HUDEP-2 (cell line): ENCODE data around the gene PTPRG.

Experiments
- DNase-seq, 76 experiments: peaks; one replicate each; lab custom pipeline; 2025; ENCODE audit not compliant: unreplicated experiment in 76 of 76; lab: John Stamatoyannopoulos, UW

The PTPRG gene

GRCh38 chr3:61903931-61904657 lies 342.7 kb downstream of the PTPRG start:
- DNase-seq, result no peak

GRCh38 chr3:61907210-61907795 lies 345.9 kb downstream of the PTPRG start:
- no peak for DNase-seq

- DNase-seq, result no peak
Measured at GRCh38 chr3:61908382-61908781, 347.0 kb downstream of the PTPRG start.

- no peak for DNase-seq
Measured at GRCh38 chr3:61910732-61911131, 349.4 kb downstream of the PTPRG start.

- DNase-seq, result no peak
Measured at GRCh38 chr3:61912158-61912557, 350.8 kb downstream of the PTPRG start.

GRCh38 chr3:61913701-61914100 lies 352.3 kb downstream of the PTPRG start:
- no peak for DNase-seq

- no peak for DNase-seq
Measured at GRCh38 chr3:61914276-61914675, 352.9 kb downstream of the PTPRG start.

GRCh38 chr3:61915296-61915695 lies 353.9 kb downstream of the PTPRG start:
- DNase-seq, result no peak

GRCh38 chr3:61919371-61919770 lies 358.0 kb downstream of the PTPRG start:
- no peak for DNase-seq

GRCh38 chr3:61922118-61922517 lies 360.7 kb downstream of the PTPRG start:
- DNase-seq, result no peak

- DNase-seq, result no peak
Measured at GRCh38 chr3:61924090-61924735, 362.8 kb downstream of the PTPRG start.

- no peak for DNase-seq
Measured at GRCh38 chr3:61924991-61925390, 363.6 kb downstream of the PTPRG start.

GRCh38 chr3:61925721-61926120 lies 364.4 kb downstream of the PTPRG start:
- no peak for DNase-seq

- DNase-seq, result no peak
Measured at GRCh38 chr3:61926923-61927322, 365.6 kb downstream of the PTPRG start.

GRCh38 chr3:61927332-61927731 lies 366.0 kb downstream of the PTPRG start:
- no peak for DNase-seq

- no peak for DNase-seq
Measured at GRCh38 chr3:61928039-61928438, 366.7 kb downstream of the PTPRG start.

- DNase-seq, result no peak
Measured at GRCh38 chr3:61928776-61929314, 367.5 kb downstream of the PTPRG start.

GRCh38 chr3:61929617-61930016 lies 368.2 kb downstream of the PTPRG start:
- no peak for DNase-seq

- no peak for DNase-seq
Measured at GRCh38 chr3:61932499-61932898, 371.1 kb downstream of the PTPRG start.

- no peak for DNase-seq
Measured at GRCh38 chr3:61933798-61934504, 372.6 kb downstream of the PTPRG start.

- DNase-seq, result no peak
Measured at GRCh38 chr3:61934505-61934871, 373.1 kb downstream of the PTPRG start.
